Calu3 (cell line): ENCODE measurements around the gene NDUFB10. TPM values are rescaled to one million over a fixed set of nuclear protein-coding genes. Genes with fewer than 3 reads are reported as not detected.
"Not testable (repeated sequence)": the region's sequence is repeated elsewhere in the genome, so short reads cannot be mapped to it uniquely, and the experiment has no call there.

ENCODE experiments used
- BruUV-seq: library from RNA; stranded (reverse); fragments of 400-500 nt; replicated peaks from 2 replicates; lab custom pipeline; 2021; lab: Mats Ljungman, UMichigan
- CTCF ChIA-PET: fragments of 300-600 bp; sonication (Branson Sonifier 250); formaldehyde crosslinking; loops from one replicate; lab custom pipeline; 2022; ENCODE audit warnings: antibody characterized with exemption; lab: Charles Lee
- DNase-seq: peaks from one replicate; pipeline ENCODE4 v3.0.0; 2022
- H3K27ac Mint-ChIP-seq: one replicate; pipeline ENCODE4 v1.8.0; 2022; ENCODE audit warnings: mixed read lengths; ENCODE audit not compliant: unreplicated experiment
- H3K27me3 Mint-ChIP-seq: one replicate; pipeline ENCODE4 v1.8.0; 2022; ENCODE audit warnings: mixed read lengths; ENCODE audit not compliant: unreplicated experiment
- H3K36me3 Mint-ChIP-seq: one replicate; pipeline ENCODE4 v1.8.0; 2022; ENCODE audit warnings: mild to moderate bottlenecking, moderate library complexity, mixed read lengths; ENCODE audit not compliant: insufficient read depth, unreplicated experiment
- H3K4me1 Mint-ChIP-seq: one replicate; pipeline ENCODE4 v1.8.0; 2022; ENCODE audit warnings: mild to moderate bottlenecking, low read depth, mixed read lengths; ENCODE audit not compliant: unreplicated experiment
- H3K4me3 Mint-ChIP-seq: one replicate; pipeline ENCODE4 v1.8.0; 2022; ENCODE audit warnings: mild to moderate bottlenecking, low read depth, moderate library complexity, mixed read lengths; ENCODE audit not compliant: unreplicated experiment
- H3K9me3 Mint-ChIP-seq: one replicate; pipeline ENCODE4 v1.8.0; 2022; ENCODE audit warnings: low read depth, mixed read lengths; ENCODE audit not compliant: unreplicated experiment
- CTCF ChIP-seq: fragments of 200-600 bp; IDR thresholded peaks from one replicate; pipeline ENCODE4 v1.8.0; 2022; ENCODE audit warnings: antibody characterized with exemption; ENCODE audit not compliant: unreplicated experiment
- intact Hi-C: fragments of 100-400 bp; cut with micrococcal nuclease; formaldehyde crosslinking; loops from one replicate; pipeline ENCODE4 v1.10.0; 2022; ENCODE audit not compliant: unreplicated experiment
- total RNA-seq: library from RNA; stranded (reverse); gene quantifications from 2 replicates; pipeline ENCODE4 v1.2.3, GENCODE V29; 2022

NDUFB10 gene
- total RNA-seq, 1 experiment from 2014 or later, result 148 TPM

GRCh38 chr16:1960665-1961630, 1.6 kb downstream of the NDUFB10 start:
- TSS peak; percentile 15 for BruUV-seq
- peaks cover 26% of the 10 kb centered on the region for H3K4me1 Mint-ChIP-seq
- peaks cover 71% of the 10 kb centered on the region for H3K36me3 Mint-ChIP-seq
- no peak for TF ChIP-seq CTCF
- H3K27me3 Mint-ChIP-seq, result peaks cover 9% of the 10 kb centered on the region
- H3K4me3 Mint-ChIP-seq, result peak overlapping the region; percentile 74
- DNase-seq, result no peak
- H3K9me3 Mint-ChIP-seq, result no peaks in the 10 kb centered on the region
- CTCF ChIA-PET, result no interaction called here
- peak overlapping the region; percentile 83 for H3K27ac Mint-ChIP-seq
- intact Hi-C loops, result no loop called here

- DNase-seq, result no peak
- intact Hi-C loops, result no loop called here
- Mint-ChIP-seq H3K9me3 (no peaks in the 10 kb centered on the region), H3K27me3 (peaks cover 9% of the 10 kb centered on the region), H3K27ac (peak overlapping the region; percentile 83), H3K4me3 (peak overlapping the region; percentile 74), H3K4me1 (peaks cover 26% of the 10 kb centered on the region), H3K36me3 (peaks cover 72% of the 10 kb centered on the region)
- no TSS peak for BruUV-seq
- TF ChIP-seq CTCF, result no peak
- CTCF ChIA-PET, result no interaction called here
Observed at GRCh38 chr16:1961651-1962067, 2.3 kb downstream of the NDUFB10 start.

- CTCF ChIA-PET, BruUV-seq, H3K9me3 Mint-ChIP-seq, H3K27me3 Mint-ChIP-seq, DNase-seq, intact Hi-C loops: not testable (repeated sequence)
- Mint-ChIP-seq H3K4me3 (peak overlapping the region; percentile 74), H3K36me3 (peaks cover 72% of the 10 kb centered on the region), H3K27ac (peak overlapping the region; percentile 83), H3K4me1 (peaks cover 26% of the 10 kb centered on the region)
Observed at GRCh38 chr16:1962161-1963153, 3.1 kb downstream of the NDUFB10 start.

GRCh38 chr16:1963806-1964505, 4.6 kb downstream of the NDUFB10 start:
- no peak for DNase-seq
- no peak for TF ChIP-seq CTCF
- CTCF ChIA-PET, result interaction anchor here (0.6 to 1.5 kb wide), 5 partner anchors 18 to 248 kb away, joined by 3 to 5 read pairs (median 3); no protein-coding TSS in a partner anchor
- Mint-ChIP-seq H3K9me3 (no peaks in the 10 kb centered on the region), H3K4me1 (peaks cover 26% of the 10 kb centered on the region), H3K36me3 (peaks cover 75% of the 10 kb centered on the region), H3K4me3 (peak overlapping the region; percentile 74), H3K27me3 (no peaks in the 10 kb centered on the region), H3K27ac (peak overlapping the region; percentile 68)
- intact Hi-C loops, result no loop called here
- TSS peak; percentile 75 for BruUV-seq
